ENCODE measurements around the gene ZNF436. TPM values are rescaled to one million over a fixed set of nuclear protein-coding genes. Genes with fewer than 3 reads are reported as not detected.
A peak's percentile ranks its signal among the peaks of the same experiment; 100 is the strongest.

The ZNF436 gene
- total RNA-seq, 2 donors from 2014 or later: 3.1 to 3.3 TPM

- DNase-seq (peak; percentile 73 to 84 (median 79)), ATAC-seq (peak; percentile 84)
- peak overlapping the region; percentile 98 for H3K4me3 Mint-ChIP-seq
- no peaks in the 10 kb centered on the region for H3K27me3 Mint-ChIP-seq
- peaks cover 2% of the 10 kb centered on the region for H3K9me3 ChIP-seq (ENCODE audit: control insufficient read depth, low read length, poor library complexity, severe bottlenecking)
- peak overlapping the region; percentile 91 for H3K27ac Mint-ChIP-seq
- H3K36me3 Mint-ChIP-seq (ENCODE audit: low read depth): no peaks in the 10 kb centered on the region
- H3K4me1 Mint-ChIP-seq: peaks cover 20% of the 10 kb centered on the region
Measured at GRCh38 chr1:23368562-23369334, 888 bp downstream of the ZNF436 start.

GRCh38 chr1:23367791-23368561 is 1.7 kb downstream of the ZNF436 start:
- Mint-ChIP-seq H3K27ac (peak overlapping the region; percentile 91), H3K27me3 (no peaks in the 10 kb centered on the region), H3K4me3 (peak overlapping the region; percentile 98), H3K36me3 (ENCODE audit: low read depth) (no peaks in the 10 kb centered on the region), H3K4me1 (peaks cover 20% of the 10 kb centered on the region)
- H3K9me3 ChIP-seq (ENCODE audit: control insufficient read depth, low read length, poor library complexity, severe bottlenecking): peaks cover 7% of the 10 kb centered on the region
- DNase-seq (peak; percentile 94 to 97 (median 95)), ATAC-seq (peak; percentile 92)

GRCh38 chr1:23367451-23367790 is 2.2 kb downstream of the ZNF436 start:
- DNase-seq (no peak), ATAC-seq (no peak)
- H3K4me1 Mint-ChIP-seq: peaks cover 20% of the 10 kb centered on the region
- peaks cover 11% of the 10 kb centered on the region for H3K9me3 ChIP-seq (ENCODE audit: control insufficient read depth, low read length, poor library complexity, severe bottlenecking)
- H3K27me3 Mint-ChIP-seq: no peaks in the 10 kb centered on the region
- H3K4me3 Mint-ChIP-seq: peak overlapping the region; percentile 98
- H3K36me3 Mint-ChIP-seq (ENCODE audit: low read depth): no peaks in the 10 kb centered on the region
- H3K27ac Mint-ChIP-seq: peak overlapping the region; percentile 91

GRCh38 chr1:23366598-23366997 is 3.0 kb downstream of the ZNF436 start:
- H3K9me3 ChIP-seq (ENCODE audit: control insufficient read depth, low read length, poor library complexity, severe bottlenecking): peaks cover 19% of the 10 kb centered on the region
- H3K36me3 Mint-ChIP-seq (ENCODE audit: low read depth): no peaks in the 10 kb centered on the region
- no peaks in the 10 kb centered on the region for H3K27me3 Mint-ChIP-seq
- peak overlapping the region; percentile 91 for H3K27ac Mint-ChIP-seq
- ATAC-seq: no peak
- no peak for DNase-seq
- H3K4me1 Mint-ChIP-seq: peaks cover 18% of the 10 kb centered on the region
- peak overlapping the region; percentile 98 for H3K4me3 Mint-ChIP-seq

GRCh38 chr1:23366146-23366545 is 3.5 kb downstream of the ZNF436 start:
- Mint-ChIP-seq H3K27ac (no peak overlapping the region), H3K4me1 (peaks cover 18% of the 10 kb centered on the region), H3K27me3 (no peaks in the 10 kb centered on the region), H3K36me3 (ENCODE audit: low read depth) (no peaks in the 10 kb centered on the region), H3K4me3 (no peak overlapping the region)
- ATAC-seq (no peak), DNase-seq (no peak)
- H3K9me3 ChIP-seq (ENCODE audit: control insufficient read depth, low read length, poor library complexity, severe bottlenecking): peaks cover 21% of the 10 kb centered on the region

- H3K4me1 Mint-ChIP-seq: peaks cover 6% of the 10 kb centered on the region
- no peak overlapping the region for H3K27ac Mint-ChIP-seq
- DNase-seq: no peak
- no peak for ATAC-seq
- H3K36me3 Mint-ChIP-seq (ENCODE audit: low read depth): no peaks in the 10 kb centered on the region
- no peak overlapping the region for H3K4me3 Mint-ChIP-seq
- peaks cover 21% of the 10 kb centered on the region for H3K9me3 ChIP-seq (ENCODE audit: control insufficient read depth, low read length, poor library complexity, severe bottlenecking)
- no peaks in the 10 kb centered on the region for H3K27me3 Mint-ChIP-seq
Measured at GRCh38 chr1:23362218-23362713, 7.4 kb downstream of the ZNF436 start.

GRCh38 chr1:23358310-23358875 is 11.2 kb downstream of the ZNF436 start:
- ATAC-seq (no peak), DNase-seq (no peak)
- peaks cover 2% of the 10 kb centered on the region for H3K36me3 Mint-ChIP-seq (ENCODE audit: low read depth)
- H3K27ac Mint-ChIP-seq: no peak overlapping the region
- peaks cover 2% of the 10 kb centered on the region for H3K4me1 Mint-ChIP-seq
- peaks cover 17% of the 10 kb centered on the region for H3K9me3 ChIP-seq (ENCODE audit: control insufficient read depth, low read length, poor library complexity, severe bottlenecking)
- no peak overlapping the region for H3K4me3 Mint-ChIP-seq
- no peaks in the 10 kb centered on the region for H3K27me3 Mint-ChIP-seq

- no peak for ATAC-seq
- peaks cover 10% of the 10 kb centered on the region for H3K9me3 ChIP-seq (ENCODE audit: control insufficient read depth, low read length, poor library complexity, severe bottlenecking)
- peaks cover 2% of the 10 kb centered on the region for H3K4me1 Mint-ChIP-seq
- no peaks in the 10 kb centered on the region for H3K27me3 Mint-ChIP-seq
- H3K36me3 Mint-ChIP-seq (ENCODE audit: low read depth): peaks cover 2% of the 10 kb centered on the region
- no peak for DNase-seq
- H3K27ac Mint-ChIP-seq: no peak overlapping the region
- H3K4me3 Mint-ChIP-seq: no peak overlapping the region
Measured at GRCh38 chr1:23357138-23357908, 12.3 kb downstream of the ZNF436 start.

- no peak for DNase-seq
- no peaks in the 10 kb centered on the region for H3K27me3 Mint-ChIP-seq
- H3K36me3 Mint-ChIP-seq (ENCODE audit: low read depth): peaks cover 2% of the 10 kb centered on the region
- no peak overlapping the region for H3K4me3 Mint-ChIP-seq
- peaks cover 2% of the 10 kb centered on the region for H3K4me1 Mint-ChIP-seq
- ATAC-seq: no peak
- H3K9me3 ChIP-seq (ENCODE audit: control insufficient read depth, low read length, poor library complexity, severe bottlenecking): peaks cover 2% of the 10 kb centered on the region
- no peak overlapping the region for H3K27ac Mint-ChIP-seq
Measured at GRCh38 chr1:23356471-23357137, 13.0 kb downstream of the ZNF436 start.

GRCh38 chr1:23354245-23354644 is 15.4 kb downstream of the ZNF436 start:
- Mint-ChIP-seq H3K27me3 (no peaks in the 10 kb centered on the region), H3K36me3 (ENCODE audit: low read depth) (peaks cover 2% of the 10 kb centered on the region), H3K27ac (no peak overlapping the region), H3K4me1 (peaks cover 2% of the 10 kb centered on the region), H3K4me3 (no peak overlapping the region)
- ATAC-seq (no peak), DNase-seq (no peak)
- H3K9me3 ChIP-seq (ENCODE audit: control insufficient read depth, low read length, poor library complexity, severe bottlenecking): no peaks in the 10 kb centered on the region

GRCh38 chr1:23352096-23352695 is 17.4 kb downstream of the ZNF436 start:
- DNase-seq (no peak), ATAC-seq (no peak)
- no peaks in the 10 kb centered on the region for H3K27me3 Mint-ChIP-seq
- H3K36me3 Mint-ChIP-seq (ENCODE audit: low read depth): peaks cover 2% of the 10 kb centered on the region
- H3K4me3 Mint-ChIP-seq: no peak overlapping the region
- H3K9me3 ChIP-seq (ENCODE audit: control insufficient read depth, low read length, poor library complexity, severe bottlenecking): no peaks in the 10 kb centered on the region
- no peak overlapping the region for H3K27ac Mint-ChIP-seq
- peaks cover 2% of the 10 kb centered on the region for H3K4me1 Mint-ChIP-seq

GRCh38 chr1:23345920-23346319 is 23.7 kb downstream of the ZNF436 start:
- H3K27ac Mint-ChIP-seq: no peak overlapping the region
- H3K4me3 Mint-ChIP-seq: no peak overlapping the region

More at GRCh38 chr1:23345920-23346319, 23.7 kb downstream of the ZNF436 start:
- no peaks in the 10 kb centered on the region for H3K9me3 ChIP-seq (ENCODE audit: control insufficient read depth, low read length, poor library complexity, severe bottlenecking)
- ATAC-seq (no peak), DNase-seq (no peak)
- Mint-ChIP-seq H3K4me1 (peaks cover 28% of the 10 kb centered on the region), H3K36me3 (ENCODE audit: low read depth) (no peaks in the 10 kb centered on the region), H3K27me3 (no peaks in the 10 kb centered on the region)

Measured in T-helper 17 cell (primary cell).